Hematopoietic multipotent progenitor cell treated with erythropoietin and hydrocortisone succinate and interleukin-3 and kit ligand, for 15 days (in vitro differentiated cells): Measurements from ENCODE around the gene RIPK3.
"Not testable (repeated sequence)": the region's sequence is repeated elsewhere in the genome, so short reads cannot be mapped to it uniquely, and the experiment has no call there.

ENCODE experiments used
- DNase-seq: peaks from one replicate; pipeline ENCODE4 v3.0.0-alpha.2; 2015; ENCODE audit warnings: low spot score

Gene RIPK3

DNA sequence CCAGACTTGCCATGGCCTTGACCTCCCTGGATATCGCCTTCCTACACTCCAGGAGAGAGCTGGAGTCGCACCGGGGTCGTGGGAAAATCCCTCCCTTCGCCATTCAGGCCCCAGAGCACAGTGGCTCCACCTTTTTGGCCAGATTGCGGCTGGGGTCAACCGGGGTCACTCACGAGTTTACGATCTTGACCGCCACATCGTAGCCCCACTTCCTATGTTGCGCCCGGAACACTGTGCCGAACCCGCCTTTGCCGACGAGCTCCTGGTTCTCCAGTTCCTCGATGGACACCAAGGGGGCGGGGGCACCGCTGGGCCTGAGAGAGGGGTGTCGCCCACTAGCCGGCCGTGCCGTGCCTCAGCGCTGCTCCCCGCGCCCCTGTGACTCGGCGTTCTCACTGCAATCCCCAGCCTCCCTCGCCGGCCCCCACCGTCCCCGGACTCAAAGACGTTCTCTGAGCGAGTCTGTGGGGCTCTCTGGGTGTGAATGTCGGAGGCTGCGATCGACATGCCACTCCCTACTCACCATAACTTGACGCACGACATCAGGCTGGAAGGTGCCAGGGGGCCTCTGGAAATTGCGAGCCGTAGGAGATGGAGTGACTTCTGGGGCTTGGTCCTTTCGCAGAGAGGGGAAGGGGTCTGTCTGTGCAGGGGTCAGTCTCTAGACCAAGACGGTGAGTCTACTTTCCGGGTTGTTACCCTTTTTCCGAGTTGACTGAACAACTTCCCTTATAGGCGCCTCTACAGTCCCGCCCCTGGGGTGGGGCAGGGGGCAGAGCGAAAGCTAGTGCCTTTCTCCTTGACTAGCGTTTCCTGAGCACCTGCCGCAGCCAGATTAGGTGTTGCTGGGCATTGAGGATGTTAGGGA lies at the start of gene RIPK3:
TSS of gene RIPK3 (minus strand) at position 708 of the 868 bp plus-strand sequence. CDS start at position 543, 165 bp downstream.
- no peak for DNase-seq

DNA sequence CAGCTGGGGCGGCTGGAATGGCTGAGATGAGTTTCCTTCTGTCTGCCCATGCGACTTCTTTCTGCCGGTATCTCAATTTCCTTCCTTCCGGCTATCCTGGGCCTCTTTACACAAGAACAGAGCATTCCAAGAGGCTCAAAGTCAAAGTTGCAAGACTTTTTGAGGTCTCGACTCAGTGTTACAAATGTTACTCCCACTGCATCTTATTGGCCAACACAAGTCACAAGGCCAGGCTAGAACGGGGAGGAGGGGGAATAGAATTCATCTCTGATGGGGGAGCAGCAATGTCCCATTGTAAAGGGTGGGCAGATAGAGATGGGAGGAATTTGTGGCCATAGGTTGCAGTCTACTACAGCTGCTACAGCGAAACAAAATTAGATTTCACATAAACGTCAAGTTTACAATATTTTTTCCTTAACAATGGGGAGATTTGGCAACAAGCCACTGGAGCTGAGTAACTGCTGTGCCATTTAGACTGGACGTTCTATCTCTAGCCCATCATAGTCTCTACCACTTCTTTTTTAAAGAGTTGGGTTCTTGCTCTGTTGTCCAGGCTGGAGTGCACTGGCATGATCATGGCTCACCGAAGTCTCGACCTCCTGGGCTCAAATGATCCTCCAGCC lies 49.5 kb upstream of the RIPK3 start:
- DNase-seq: no peak

DNA sequence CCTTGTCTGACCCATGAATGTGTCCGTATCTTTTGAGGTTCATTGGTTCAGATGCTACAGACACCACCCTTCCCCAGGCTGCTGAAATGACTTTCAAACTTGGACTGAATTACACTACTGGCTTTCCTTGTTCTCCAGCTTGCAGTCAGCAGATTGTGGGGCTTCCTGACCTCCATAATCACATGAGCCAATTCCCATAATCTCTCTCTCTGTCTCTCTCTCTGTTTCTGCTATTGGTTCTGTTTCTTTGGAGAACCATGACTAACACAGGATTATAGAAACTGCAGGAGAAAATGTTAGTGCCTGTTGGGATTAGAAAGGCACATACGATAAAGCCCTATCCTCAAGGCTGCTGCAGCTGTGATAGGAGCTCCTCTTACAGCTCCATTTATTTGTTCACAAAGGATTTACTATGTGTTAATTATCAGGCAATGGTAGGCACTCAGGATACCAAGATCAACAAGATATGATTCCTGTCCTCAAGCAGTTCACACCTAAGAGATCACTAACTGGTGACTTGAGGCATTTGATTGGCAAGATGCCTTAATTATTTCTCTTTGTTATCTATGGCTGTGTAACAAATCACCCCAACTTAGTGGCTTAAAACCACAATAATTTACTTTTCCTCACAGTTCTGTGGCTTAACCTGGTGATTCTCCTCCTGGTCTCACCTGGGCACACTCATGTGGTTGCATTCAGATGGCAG lies 48.8 kb upstream of the RIPK3 start:
- no peak for DNase-seq

DNA sequence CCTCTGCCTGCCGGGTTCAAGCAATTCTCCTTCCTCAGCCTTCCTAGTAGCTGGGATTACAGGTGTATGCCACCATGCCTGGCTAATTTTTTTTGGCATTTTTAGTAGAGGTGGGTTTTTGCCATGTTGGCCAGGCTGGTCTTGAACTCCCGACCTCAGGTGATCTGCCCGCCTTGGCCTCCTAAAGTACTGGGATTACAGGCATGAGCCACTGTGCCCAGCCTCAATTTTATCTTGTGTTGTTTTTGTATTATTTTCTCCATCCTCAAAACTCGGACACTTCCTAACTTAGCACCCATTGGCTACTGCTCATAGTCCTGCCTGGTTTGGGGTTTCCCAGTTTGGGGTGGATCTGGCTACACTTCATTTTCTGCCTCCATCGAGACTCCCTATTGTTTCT lies 47.8 kb upstream of the RIPK3 start:
- not testable (repeated sequence) for DNase-seq

DNA sequence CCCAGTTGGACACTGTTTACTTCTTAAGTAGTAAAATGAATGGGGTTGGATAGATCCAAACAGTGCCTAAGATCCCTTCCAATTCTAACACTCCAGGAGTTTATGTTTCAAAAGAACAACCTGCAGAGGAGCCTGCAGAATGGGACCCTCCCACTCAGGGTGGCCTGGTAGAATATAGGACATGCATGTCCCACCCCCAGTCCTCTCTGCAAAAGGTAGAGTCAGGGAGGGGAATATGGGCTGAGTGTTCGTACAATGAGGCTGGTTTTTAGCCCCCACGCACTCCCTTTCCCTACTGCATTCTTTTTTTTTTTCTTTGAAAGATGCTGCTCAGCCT lies 47.2 kb upstream of the RIPK3 start:
- DNase-seq: no peak

DNA sequence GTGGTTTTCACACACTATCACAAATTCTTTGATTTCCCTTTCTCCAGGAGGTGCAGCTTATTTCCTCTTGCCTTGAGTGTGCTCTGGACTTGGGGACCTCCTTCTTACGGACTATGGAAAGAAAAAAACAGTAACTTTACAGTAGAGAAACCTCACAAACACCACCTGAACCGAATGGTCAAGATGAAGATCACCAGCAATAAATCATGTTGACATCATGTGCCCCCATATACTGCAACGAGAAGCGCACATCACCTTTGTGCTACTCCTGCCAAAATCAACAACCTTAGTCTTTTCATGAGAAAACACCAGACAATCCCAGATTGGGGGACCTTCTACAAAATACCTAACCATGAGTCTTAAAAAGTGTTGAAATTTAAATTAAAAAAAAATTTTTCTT lies 45.7 kb upstream of the RIPK3 start:
- DNase-seq: no peak

DNA sequence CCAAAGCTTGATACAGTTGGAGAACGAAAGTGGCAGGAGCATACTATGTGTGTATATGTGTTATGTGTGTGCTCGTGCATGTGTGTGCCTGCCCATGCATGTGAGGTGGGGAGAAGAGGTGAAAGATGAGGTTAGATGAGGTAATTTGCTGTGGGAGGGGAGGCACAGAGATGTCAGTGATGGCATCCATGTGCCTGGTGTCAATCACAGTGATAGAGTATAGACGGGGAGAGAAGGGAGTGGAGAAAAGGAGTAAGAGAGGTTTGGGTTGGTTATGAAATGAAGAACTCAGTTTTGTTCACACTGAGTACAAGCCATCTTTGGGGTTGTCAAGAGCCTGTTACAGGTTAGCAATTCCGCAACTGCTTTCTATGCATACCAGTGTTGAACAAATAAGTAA lies 44.4 kb upstream of the RIPK3 start:
- no peak for DNase-seq

DNA sequence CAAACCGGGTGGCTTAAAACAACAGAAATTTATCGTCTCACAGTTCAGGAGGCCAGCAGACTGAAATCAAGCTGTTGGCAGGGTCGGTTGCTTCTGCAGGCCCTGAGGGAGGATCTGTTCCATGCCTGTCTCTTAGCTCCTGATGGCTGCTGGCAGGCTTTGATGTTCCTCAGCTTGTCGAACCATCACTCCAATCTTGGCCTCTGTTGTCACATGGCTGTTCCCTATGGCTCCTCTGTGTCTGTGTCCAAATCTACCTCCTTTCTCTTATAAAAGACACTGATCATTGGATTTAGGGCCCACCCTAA lies 42.2 kb upstream of the RIPK3 start:
- DNase-seq: no peak

DNA sequence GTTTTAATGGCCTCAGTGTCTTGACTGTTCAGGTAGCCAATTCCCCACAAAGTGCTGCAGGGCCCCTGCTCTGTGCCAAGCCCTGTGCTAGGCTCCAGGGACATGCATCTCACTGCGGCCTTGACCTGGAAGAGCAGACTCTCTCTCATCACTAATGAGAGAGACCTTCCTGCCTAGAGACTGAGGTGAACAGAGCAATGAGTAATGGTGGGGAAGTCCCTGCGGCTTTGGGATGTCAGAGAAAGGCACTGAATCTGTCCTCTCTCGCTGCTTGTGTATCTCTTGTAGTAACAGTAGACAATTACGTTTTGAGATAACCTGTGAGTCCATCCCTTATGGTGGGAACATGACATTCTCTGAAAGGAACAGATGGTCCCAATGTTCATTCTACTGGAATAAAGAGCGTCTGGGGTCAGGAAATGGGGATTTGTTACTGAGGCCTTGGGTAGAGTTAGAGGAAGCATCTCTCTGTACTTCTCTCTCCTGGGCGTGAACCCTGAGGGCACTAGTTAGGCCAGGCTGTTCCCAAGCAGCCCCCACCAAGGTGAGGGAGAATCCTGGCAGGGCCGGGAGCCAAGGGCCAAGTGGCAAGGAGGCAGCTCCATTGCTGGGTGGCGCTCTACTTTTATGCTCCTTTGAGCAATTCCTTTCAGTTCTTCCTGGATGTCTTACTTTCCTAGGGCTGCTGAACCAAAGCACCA lies 41.7 kb upstream of the RIPK3 start:
- DNase-seq: no peak

DNA sequence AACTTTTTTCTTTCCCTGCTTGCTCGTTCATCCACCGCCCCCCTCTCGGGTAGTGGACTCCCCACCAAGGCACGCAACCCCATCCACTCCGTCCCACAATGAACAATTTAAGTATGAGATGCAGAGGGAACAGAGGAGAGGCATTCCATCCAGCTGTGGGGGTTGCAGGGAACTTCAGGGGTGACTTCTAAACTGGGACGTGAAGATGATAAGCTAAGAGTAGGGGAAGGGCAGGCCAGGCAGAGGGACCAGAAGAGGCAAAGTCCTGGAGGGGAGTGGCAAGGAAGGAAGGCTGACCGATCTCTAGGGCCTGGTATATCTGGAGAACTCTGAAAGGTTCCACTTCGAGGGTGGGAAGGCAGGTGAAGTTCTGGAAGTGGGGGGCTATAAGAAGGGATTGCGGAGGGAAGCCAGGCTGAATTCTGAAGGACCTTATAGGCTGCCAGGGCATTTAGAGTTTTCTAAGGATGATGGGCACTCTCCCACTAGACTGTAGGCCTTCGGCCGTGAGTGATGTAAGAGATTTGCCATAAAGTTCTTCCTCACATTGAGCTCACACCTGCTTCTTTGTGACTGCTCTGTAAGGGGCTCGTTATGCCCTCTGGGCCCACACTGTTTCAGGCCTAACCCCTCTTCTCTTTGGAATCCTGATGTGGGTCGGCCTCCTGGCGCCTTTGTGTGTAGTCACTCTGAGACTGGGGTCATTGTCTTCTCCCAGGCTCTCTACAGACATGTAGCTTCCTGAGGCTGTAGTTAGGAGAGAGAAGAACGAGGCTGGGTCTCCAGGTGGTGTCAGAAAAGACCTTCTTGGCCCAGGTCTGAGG lies 40.3 kb upstream of the RIPK3 start:
- no peak for DNase-seq

DNA sequence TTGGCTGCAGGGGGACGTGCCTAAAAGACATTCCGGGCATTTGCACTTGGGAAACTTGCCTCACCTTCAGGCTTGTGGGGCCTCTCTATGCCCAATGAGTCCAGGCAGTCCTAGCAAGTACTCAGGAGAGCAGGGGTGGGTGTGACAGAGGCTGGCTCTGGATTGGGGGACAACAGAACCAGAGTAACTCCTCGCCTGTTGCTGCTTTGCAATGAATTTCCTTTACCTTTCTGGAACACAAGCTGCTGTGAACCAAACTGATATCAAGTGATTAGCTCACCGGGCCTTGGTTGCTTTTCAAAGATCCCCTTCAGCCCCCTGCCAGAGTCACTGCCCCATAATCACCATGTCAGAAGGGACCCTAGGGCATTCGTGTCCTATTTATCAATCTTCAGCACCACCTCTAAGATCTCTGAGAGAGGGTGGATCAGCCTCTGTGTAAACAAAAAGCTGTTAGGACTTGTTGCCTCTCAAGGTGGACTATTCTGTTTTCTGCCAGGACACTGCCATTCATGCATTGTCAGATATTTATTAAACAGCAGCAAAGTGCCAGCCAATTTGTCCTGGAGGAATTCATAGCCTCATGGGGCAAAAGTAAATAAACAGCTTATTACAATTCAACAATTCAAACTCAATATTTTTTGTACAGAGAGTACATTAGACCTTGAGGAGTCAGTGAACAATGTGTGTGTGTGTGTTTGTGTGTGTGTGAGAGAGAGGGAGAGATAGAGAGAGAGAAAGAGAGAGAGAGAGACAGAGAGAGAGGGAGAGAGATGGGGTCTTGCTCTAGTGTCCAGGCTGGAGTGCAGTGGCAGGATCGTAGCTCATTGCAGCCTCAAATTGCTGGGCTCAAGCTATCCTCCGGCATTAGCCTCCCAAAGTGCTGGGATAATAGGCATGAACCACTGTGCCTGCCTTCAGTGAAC lies 39.5 kb upstream of the RIPK3 start:
- DNase-seq: no peak

DNA sequence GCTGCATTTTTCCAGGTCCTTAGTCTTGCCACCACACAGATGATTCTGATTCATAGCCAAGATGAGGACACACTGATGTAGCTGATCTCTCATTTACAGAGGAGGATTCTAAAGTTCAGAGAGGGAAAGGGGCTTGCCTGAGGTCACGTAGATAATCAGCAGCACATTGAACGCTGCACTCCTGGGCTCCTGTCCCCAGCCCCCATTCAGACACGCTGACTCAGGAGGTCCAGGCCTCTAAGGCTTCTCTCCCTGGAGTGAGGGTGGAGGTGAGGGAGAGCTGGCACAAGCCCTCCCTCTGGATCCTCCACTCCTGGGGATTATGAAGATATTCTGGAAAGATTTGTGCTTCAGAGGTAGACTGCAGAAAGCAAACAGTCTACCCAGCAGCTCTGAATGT lies 38.5 kb upstream of the RIPK3 start:
- DNase-seq: no peak

DNA sequence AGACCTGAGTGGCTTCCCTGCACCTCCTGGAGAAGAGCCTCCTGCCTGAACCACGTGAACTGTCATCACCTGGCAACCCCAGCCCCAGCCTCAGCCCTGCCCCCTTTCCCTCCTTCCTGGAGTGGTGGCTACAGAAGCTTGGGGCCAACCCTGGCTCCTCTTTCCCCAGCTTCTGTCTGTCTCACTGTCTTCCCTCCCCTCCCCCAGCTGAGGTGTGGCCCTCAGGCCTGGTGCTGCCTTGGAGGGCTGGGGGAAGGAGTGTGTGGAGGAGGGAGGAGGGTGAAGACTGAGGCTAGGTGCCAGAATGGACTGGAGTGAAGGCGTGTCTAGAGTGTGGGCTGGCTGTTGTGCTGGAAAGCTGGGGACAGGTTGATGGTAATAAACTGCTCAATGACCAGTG lies 37.9 kb upstream of the RIPK3 start:
- DNase-seq: no peak

DNA sequence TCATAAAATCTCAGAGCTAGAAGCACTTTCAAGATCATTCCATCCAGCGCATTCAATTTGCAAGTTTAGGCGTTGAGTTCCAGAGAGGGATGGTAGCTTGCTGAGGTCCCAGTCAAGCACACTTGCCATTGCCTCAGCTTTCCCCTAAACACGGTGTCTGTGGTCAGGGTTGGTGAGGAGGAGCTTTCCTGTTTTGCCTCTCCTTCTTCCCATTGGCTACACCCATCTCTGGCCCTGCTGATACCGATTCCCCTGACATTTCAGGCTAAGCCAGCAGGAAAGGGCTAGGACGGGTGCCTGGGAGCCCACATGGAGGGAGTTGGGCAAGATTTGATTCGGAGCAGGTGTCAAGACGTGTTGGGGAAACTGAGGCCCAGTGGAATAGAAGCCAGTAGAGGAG lies 37.3 kb upstream of the RIPK3 start:
- DNase-seq: no peak

DNA sequence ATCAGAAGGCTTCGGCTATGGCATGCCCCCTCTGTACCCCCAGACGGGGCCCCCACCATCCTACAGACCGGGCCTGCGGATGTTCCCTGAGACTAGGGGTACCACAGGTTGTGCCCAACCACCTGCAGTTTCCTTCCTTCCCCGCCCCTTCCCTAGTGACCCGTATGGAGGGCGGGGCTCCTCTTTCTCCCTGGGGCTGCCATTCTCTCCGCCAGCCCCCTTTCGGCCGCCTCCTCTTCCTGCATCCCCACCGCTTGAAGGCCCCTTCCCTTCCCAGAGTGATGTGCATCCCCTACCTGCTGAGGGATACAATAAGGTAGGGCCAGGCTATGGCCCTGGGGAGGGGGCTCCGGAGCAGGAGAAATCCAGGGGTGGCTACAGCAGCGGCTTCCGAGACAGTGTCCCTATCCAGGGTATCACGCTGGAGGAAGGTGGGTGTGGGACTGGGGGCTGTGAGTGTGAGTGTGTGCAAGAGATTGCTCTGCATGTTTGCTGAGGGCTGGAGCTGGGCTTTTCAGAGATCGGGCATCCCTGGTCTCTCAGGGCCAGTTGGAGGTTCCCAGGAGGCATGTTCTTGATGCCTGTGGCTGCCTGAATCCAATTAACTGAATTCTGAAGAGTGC lies 36.8 kb upstream of the RIPK3 start:
- DNase-seq: no peak

DNA sequence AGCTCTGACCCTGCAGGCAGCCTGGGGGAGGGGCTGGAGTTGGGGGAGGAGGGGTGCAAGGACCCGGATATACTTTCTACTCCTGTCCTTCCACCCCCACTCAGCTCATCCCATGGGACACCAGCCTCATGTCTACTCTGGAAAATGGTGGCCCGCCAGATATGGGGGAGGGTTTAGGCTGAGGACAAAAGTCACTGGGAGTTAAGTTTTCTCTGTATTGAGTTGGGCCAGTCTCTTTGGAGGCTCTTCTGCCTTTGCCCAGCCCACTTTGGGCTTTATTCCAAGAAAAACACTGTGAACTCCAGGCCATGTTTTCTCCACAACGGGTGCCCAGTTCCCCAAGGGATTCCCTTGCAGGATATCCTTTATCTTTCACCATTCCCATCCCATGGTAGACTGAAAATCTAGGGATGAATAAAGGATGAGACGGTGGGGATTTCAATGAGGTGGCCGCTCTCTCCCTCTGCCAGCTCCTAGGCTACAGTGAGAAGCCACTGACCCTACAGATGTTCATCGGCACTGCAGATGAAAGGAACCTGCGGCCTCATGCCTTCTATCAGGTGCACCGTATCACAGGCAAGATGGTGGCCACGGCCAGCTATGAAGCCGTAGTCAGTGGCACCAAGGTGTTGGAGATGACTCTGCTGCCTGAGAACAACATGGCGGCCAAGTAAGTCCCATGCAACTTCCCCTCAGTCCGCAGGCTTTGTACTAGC lies 33.1 kb upstream of the RIPK3 start:
- DNase-seq: no peak

DNA sequence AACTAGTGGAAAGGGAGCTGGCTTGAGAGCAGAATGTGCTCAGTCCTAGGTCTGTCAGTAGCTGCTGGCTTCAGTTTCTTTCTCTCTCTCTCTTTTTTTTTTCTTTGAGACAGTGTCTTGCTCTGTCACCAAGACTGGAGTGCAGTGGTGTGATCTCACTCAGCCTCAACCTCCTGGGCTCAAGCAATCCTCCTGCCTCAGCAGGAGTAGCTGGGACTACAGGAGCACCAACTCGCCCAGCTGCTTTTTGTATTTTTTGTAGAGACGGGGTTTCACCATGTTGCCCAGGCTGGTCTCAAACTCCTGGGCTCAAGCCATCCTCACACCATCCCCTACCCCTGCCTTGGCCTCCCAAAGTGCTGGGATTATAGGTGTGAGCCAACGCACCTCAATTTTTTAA lies 31.8 kb upstream of the RIPK3 start:
- not testable (repeated sequence) for DNase-seq

DNA sequence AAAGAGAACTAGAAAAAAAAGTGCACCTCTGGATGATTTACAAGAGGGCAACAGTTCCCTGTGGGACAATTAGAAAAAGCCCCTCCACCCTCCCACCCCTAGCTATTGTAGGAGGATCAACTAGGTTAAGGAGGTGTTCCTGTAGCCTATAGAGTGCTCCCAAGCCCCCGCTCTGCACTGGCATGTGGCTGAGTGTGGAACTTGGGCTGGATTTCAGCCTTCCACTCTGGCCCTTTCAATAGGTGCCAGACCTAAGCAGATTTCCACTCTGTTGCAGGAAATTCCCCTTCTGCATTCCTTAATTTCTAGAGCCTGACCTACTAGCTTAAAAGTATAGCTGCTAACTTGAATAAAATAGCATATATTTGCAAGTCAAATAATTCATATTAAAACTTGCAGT lies 31.0 kb upstream of the RIPK3 start:
- no peak for DNase-seq

DNA sequence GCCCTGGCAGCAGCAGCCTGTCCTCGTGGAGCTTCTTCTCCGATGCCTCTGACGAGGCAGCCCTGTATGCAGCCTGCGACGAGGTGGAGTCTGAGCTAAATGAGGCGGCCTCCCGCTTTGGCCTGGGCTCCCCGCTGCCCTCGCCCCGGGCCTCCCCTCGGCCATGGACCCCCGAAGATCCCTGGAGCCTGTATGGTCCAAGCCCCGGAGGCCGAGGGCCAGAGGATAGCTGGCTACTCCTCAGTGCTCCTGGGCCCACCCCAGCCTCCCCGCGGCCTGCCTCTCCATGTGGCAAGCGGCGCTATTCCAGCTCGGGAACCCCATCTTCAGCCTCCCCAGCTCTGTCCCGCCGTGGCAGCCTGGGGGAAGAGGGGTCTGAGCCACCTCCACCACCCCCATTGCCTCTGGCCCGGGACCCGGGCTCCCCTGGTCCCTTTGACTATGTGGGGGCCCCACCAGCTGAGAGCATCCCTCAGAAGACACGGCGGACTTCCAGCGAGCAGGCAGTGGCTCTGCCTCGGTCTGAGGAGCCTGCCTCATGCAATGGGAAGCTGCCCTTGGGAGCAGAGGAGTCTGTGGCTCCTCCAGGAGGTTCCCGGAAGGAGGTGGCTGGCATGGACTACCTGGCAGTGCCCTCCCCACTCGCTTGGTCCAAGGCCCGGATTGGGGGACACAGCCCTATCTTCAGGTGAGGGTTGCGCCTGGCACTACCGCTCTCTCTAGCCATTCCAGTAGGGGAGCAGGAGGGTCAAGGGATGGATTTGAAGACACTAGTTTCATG lies 30.3 kb upstream of the RIPK3 start:
- no peak for DNase-seq
